ENCODE measurements around the gene GPX6.
"Not testable (repeated sequence)": the region's sequence is repeated elsewhere in the genome, so short reads cannot be mapped to it uniquely, and the experiment has no call there.

GPX6 gene, protein sequence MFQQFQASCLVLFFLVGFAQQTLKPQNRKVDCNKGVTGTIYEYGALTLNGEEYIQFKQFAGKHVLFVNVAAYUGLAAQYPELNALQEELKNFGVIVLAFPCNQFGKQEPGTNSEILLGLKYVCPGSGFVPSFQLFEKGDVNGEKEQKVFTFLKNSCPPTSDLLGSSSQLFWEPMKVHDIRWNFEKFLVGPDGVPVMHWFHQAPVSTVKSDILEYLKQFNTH

DNA sequence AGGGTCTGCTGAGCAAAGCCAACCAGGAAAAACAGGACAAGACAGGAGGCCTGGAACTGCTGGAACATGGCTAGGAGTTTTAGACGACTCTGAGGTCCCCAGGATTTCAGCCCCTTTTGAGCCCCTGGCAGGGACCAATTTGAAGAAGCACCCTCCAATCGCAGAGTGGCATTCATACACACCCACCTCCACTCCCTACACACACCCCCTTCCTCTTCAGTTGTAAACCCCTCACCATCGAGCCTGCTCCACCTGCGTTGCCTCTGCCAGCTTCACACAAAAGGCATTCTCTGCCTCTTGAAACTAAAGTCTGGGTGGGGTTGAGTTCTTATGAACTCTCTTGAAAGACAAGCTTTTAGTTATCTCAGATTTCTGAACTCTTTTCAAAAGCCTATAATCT, at the start of gene GPX6:
Gene GPX6, minus strand, starts transcription at position 118 of the 400 bp plus-strand sequence. Its CDS starts 50 bp downstream, at position 68.
- DNase-seq, result no peak

DNA sequence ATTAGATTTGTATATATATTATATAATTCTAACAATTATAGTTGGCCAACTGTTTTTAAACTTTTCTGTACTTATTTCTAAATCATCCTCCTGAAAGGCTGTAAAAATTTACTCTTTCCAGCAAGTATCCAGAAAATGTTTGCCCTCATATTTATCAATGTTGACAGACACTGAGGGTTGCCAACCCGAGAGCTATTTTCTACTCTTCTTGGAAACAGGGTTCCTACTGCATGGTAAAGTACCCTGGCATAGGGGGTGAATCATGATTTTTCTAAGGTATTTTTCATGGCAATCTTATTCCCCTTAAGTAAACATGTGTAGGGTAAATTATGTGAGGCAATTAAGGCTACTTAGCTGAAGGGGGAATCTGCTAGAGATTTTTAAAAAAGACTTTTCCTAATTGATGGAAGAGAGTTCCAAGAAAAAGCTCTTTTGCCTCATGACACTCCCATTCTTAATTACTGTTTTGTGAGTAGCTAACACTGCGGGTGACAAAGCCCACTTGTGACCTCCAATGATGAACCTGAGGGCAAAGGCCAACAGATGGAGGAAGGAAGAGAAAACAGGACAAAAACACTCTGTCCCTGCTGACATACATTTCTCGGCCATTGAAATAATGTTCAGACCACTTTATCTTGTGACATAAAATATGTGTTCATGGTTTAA, 48.0 kb upstream of the GPX6 start:
- no peak for DNase-seq

DNA sequence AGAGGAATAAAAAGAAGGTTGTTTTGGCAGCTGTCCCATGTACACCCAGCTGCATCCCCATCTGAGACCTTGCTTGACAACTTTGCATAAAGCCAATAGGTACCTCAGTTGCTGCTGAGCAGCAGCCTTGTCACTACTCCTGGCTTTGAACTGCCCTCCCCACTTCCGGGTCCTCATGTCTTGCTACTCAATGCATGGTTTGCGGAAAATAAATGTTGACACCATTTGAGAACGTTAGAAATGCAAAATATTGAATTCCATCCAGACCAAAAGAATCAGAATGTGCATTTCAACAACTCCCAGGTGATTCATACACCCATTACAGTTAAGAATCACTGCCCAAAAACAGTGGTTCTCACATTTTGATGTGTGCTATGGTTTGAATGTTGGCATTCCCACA, 43.0 kb upstream of the GPX6 start:
- no peak for DNase-seq

DNA sequence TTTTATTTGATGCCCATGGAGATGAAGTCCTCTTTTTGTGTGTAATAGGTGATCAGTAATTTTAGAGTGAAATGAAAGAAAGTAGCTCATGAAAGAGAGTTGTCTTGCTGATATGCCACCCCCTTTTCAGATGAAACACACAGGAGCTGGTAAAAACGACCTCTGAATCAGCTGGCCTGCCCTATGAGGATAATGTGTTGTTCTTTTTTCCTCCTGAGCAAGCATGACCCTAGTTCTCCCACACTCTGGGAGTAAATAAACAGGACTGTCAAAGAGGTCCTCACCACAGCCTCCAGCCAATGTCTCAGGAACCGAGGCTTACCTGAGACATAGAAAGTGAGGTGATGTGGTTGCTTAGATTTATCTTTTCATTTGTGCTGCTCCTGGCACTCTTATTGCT, 39.5 kb upstream of the GPX6 start:
- no peak for DNase-seq

DNA sequence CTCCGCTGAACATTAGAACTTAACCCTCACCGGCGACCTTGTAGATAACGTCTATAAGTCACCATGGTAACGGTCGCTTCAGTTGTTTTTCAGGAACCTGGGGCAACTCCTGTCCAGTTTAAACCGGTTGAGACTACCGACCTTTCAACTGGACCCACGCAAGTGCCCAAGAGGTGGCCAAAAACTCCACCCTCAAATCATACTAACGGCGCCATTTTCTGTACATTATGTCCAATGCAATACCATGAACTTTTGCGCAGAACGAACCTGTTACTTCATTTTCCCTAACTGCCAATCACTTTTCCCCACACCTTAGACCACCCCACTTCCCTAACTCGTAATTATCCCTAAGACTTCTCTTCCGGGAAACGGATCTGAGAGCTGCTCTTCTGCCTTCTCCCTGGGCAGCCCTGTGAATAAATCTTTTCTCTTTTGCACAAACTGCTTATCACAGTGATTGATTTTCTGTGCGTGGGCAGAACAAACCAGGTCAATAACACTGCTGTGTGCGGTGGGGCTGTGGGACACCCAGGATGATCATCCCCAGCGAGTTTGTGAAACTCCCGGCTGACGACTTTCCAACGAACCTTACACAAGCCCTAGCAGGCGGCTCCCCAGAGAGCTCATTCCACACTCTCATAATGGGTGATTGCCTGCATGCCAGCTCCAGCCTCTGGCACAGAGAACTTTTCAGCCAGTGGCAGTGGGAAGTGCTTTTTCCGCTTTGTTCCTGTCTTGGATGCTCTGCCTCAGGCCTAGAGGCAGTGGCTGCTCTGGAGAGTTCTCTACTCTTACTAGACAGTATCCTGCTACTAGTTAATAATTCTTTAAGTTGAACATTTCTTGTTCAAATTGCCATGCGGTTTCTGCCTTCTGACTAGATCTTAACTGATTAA, 38.6 kb upstream of the GPX6 start:
- no peak for DNase-seq

DNA sequence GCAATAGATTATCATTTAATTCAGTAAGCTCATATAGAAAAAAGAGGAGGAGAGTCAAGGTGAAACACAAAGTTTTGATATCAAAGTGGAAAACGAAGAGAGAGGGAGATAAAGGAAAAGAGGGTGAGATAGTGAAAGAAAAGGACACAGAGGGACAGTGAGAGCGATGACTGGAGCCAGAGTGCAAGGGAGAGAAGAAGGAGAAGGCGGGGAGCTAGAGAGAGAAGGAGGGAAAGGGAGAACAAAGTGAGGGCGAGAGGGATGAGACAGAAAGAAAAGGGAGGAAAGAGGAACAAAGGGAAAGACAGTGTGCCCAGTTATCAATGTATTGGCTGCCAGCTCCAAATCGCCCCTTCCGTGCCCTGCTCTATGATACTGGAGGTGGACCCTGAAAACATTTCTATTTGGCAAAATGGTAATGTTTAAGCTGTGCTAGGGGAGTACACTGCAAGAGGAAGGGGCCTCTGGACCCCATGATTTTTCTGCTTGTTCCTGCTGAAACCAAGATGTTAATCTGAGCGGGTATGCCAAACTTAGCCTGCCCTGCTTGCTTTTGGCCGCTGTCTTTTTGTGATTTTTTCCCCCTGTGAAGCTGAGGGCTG, 37.9 kb upstream of the GPX6 start:
- no peak for DNase-seq

DNA sequence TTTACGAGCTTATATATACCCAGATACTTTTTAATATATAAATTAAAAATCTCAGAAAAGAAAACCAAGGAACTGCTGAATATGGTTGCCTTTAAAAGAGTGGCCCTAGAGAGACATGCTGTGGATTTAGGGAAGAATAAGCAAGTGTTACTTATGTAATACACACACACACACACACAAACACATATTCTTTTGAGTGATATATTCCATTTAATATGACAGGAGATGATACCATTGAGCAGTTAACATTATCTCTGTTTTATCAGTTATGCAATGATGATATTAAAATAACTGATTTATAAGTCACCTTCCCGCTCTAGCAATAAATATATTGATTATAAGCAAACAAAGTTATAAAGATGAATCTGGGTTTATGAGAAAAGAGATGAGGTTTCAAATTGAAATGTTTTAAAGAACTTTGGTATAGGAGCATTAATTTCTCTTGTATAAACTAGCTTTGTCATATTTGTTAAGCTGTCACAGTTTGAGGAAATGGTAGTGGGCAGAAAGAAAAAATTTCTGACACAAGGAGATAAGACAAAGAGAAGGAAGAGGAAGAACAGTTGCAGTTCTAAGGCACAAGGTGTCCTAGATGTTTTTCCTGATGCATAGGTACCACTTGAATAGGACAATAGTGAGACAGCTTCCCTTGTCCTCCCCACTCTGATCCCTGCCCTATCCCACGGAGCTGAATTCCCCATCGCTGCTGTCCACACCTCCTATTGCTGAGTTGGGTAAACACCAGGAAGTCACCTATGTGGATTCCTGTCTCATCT, 36.5 kb upstream of the GPX6 start:
- DNase-seq, result no peak

DNA sequence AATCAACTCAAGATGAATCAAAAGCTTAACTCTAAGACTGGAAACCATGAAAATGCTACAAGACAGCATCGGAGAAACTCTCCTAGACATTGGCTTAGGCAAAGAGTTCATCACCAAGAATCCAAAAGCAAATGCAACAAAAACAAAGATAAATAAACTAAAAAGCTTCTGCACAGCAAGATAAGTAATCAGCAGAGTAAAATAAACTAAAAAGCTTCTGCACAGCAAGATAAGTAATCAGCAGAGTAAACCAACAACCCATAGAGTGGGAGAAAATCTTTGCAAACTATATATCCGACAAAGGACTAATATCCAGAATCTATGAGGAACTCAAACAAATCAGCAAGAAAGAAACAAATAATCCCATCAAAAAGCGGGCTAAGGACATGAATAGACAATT, 31.4 kb upstream of the GPX6 start:
- not testable (repeated sequence) for DNase-seq

DNA sequence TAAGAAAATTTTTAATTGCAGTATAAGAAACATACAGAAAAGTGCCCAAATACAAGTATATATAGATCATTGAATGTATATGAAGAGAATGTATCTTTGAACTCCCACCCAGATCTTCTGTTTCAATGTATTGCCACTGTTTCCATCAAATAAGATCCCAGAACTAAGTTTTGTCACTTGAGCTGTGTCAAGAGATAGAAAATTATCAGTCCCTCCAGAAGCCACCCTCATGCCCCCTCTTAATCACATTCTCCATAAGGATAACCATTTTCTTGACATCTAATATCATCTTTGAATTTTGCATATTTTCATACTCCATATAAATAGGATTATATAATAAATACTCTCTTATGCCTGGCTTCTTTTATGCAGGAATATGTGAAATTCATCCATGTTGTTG, 30.4 kb upstream of the GPX6 start:
- no peak for DNase-seq

DNA sequence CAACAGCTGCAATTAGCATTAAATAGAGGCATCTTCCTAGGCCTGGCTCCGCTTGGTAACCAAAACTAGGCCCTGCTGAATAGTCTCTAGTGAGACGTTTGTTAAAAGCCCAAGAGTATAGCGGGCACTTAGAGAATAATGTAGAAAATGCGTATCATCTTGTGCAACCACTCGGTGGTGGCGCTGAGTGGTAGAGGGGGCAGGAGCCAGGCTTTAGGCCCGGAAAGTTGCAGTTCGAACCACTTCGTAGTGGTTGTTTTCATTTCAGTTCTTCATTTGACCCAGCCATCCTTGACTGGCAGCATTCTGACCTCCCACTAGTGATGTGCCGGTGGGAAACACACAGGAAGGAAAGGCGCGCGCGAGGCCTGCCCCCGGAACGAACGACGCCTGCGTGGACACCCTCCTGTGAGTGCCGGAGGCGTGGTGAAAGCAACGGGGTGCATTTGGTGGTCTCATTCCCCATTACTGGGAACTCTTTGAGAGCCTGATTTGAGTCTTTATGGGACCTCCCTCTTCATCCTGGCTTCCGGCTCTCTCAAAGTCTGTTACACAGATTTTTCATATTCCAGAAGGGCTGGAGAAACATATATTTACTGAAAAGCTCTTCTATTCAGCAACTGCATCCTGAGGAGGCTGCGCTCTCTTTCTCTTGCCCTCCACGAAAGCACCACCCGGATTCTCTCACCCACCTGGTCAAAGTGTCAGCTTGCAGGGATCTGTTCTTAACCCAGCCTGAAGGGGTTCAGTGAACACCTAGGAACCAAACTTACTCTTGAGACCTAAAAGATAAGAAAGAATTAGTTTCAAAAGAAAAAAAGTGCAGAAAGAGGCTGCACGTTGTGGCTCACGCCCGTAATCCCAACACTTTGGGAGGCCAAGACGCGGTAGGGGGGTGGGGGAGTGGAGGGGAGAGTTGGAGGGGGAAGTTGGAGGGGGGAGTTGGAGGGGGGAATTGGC, 28.3 kb upstream of the GPX6 start:
- peak; percentile 57 to 67 for DNase-seq

DNA sequence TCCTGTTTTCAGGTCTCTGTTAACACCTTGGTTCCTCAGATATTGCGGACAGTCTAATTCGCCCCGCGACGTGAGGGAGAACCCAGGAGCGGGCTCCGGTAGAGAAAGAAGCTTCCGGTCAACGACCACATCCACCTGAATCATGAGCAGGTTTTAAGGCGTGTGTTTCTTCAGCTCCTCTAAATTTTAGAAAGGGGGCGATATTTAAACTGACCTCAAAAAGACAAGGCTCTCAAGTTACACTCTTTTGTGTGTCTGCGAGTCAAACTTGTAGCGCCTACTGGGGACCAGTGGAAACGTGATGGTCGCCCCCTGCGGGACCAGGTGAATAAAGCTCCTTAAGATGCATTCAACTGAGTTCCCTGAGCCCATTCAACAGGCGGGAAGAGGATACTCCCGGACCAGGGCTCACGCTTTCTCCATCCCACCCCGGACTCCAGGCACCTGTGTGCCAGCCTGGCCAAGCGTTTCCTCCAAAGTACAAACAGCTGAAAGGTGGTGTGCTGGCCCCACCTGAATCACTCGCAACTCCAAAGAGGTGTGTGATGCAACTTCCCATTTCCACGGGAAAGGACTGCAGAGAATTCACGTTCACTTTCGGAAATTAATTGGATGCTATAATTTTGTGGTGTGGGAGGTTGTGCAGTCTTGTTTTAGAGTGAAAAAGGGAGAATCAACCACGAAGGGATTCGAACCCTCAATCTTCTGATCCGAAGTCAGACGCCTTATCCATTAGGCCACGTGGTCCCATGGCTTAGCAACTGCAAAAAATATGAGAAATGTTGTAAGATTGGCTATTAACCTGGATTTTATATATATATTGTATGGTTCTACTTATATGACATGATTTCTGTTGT, 27.1 kb upstream of the GPX6 start:
- peak; percentile 88 to 91 for DNase-seq

DNA sequence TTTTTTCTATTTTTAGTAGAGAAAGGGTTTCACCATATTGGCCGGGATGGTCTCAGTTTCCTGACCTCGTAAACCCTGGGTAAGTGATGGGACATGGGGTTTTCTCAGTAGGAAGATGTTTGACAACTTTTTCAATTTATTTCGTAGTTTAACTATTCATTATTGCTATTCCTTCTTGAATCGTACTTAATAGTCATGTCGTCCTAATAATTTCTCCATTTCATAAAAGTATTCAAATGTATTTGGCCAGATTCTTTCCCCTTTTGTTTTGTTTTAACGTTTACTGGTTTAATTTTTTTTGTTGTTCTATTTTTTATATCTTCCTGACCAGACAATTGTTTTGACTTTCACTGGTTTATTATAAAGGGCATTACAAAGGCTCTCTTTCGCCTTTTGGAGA, 26.4 kb upstream of the GPX6 start:
- no peak for DNase-seq

DNA sequence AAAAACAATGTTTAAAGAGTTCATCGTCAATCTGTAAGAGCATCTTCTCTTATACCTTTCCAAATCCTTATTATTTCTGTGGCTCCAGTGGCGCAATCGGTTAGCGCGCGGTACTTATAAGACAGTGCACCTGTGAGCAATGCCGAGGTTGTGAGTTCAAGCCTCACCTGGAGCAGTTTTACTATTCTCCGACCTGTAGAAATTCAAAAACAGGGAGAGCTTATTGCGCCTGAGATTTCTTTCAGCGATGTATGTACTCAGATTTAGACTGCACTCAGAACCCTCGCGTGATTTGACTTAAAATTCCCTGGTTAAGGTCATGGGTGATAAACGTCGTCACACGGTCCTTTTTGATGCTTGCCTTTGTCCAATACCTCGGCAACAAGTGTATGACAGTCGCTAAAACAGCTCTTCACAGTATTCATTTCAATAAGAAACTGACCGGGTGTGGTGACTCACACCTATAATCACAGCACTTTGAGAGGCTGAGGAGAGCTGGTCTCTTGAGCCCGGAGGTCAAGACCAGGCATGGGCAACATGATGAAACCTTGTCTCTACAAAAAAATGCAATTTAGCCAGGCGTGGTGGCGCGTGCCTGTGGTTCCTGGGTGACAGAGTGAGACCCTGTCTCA, 22.0 kb upstream of the GPX6 start:
- DNase-seq, result no peak

DNA sequence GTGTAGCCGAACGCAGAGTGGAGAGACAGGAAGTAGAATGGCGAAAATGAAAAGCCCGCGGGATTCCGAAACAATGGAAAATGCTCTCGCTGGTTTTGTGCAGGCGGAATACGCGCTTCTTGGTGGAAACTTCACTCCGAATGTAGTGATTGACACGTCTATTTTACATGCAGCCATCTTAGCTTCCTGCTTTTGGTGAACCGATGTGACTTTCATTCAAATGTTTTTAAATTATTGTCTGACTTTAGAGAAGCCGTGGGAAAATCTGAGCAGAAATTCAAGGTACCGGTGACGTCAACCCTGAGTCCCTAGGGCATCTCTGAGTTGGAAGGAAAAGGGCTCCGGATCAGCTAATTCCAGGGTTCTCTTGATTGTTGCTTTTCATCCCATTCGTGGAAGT, 21.5 kb upstream of the GPX6 start:
- DNase-seq, result no peak

DNA sequence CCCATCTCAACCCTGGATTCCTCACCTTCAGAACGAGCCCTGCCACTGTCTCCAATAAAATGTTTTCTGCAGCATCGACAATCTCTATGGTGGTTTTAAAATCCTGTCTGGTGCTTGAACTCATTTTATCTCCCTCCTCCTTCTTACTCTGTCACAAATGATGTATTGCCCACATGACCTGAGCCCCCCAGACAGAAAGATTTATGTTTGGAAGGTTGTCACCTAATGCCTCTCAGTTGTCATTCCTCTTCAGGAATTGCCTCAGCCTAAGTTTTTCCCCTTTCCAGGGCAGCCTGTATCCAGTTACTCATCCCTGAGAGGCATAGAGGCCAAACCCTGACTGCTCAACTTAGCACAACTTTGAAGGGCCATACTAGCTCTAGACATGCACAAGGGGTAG, 19.3 kb upstream of the GPX6 start:
- DNase-seq, result no peak

DNA sequence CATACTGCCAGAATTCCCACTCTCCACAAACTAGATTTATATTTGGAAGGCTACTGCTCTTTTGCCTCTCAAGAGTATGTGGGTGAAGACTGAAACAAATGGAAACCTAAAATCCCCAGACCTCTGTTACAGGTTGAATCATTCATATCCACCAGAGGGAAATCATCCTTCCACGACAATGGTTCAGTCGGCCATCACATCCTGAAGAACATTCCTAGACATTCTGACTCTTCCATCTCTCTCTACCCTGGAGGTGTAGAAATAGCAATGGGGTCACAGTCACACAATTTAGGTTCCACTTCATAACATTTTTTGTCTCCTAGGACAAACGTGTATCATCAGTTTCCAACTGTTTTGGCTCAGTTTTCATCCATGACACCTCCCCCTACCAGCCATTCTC, 18.7 kb upstream of the GPX6 start:
- DNase-seq, result no peak

DNA sequence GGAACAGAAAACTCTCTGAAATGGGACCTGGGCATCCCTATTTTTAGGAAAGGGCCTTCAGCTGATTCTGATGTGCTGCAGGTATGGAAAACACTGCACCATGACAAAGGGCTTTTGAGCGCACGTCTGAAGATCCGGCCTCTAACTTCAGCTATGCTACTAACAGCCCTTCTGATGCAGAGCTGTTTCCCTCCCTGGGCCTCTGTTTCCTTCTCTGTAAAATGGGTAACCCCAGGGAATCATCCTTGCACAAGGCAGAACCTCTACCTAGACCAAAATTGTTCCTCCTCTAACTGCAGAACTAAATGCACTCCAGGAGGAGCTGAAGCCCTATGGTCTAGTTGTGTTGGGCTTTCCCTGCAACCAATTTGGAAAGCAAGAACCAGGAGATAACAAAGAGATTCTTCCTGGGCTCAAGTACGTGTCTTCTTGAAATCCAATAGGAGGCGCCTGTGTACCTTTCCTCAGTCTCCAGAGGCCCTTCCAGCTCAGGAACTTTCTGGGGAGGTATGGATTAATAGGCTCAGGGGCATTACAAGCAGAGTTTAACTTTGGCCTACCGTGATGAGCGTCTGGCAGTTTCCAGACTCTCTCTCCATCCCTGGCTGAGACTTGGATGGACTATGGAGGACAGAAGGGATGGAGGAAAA, 16.0 kb upstream of the GPX6 start:
- DNase-seq, result no peak

DNA sequence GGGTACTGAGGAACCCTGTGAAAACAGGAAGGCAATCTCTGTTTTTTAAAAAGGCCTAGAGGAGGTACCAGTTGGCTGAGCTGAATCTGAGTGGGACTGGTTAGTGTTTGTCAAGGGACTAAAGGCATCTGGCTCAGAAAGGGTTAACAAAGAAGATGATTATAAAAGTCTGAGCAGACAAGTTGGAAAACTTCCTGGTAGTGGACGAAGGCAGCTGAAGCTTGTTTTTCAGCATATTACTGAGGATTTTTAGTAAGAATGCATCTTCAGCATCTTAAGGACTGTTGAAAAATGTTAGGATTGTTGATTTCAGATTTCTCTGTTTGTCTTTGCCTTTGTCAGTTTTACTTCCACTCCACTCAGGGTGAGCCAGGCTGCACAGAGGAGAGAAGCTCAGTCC, 15.2 kb upstream of the GPX6 start:
- DNase-seq, result no peak

DNA sequence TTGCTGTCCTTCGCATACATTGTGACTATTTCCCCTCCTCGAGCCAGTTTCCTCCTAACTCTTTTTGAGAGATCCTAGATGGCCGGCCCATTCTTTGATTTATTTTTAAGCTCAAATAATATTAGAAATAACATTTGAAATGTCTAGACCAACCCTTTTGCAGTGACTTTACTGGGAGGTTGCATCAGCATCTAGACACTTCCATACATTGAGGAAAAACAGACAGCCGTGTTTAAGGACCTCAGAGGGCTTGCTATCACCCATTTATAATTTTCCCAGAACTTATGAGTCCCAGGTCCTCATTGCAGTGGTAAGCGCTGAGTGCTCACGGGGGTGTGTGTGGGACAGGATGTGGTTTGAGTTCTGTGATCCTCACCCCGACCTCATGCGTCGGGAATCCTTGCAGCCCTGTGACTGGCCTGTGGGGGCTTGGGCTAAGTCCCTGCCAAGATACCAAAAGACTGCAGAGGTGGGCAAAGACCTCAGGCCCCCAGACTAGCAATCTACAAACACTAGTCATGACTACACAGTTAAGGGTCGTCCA, 10.0 kb upstream of the GPX6 start, which contains the start of gene GPX5:
Gene GPX5, plus strand, starts transcription at position 386 of the 544 bp plus-strand sequence. Its CDS starts 133 bp downstream, at position 519.
- peak in 1 of 2 experiments; percentile 2 for DNase-seq

Measured in Kasumi-1 (cell line).